Inflammatory macrophage (primary cell): ENCODE data around the gene BACH1.
"Not testable (repeated sequence)": the region's sequence is repeated elsewhere in the genome, so short reads cannot be mapped to it uniquely, and the experiment has no call there.

ENCODE experiments used
- DNase-seq, 2 donors: peaks; one replicate each; pipeline ENCODE4 v3.0.0-alpha.2; 2020 to 2022

The BACH1 gene

DNA sequence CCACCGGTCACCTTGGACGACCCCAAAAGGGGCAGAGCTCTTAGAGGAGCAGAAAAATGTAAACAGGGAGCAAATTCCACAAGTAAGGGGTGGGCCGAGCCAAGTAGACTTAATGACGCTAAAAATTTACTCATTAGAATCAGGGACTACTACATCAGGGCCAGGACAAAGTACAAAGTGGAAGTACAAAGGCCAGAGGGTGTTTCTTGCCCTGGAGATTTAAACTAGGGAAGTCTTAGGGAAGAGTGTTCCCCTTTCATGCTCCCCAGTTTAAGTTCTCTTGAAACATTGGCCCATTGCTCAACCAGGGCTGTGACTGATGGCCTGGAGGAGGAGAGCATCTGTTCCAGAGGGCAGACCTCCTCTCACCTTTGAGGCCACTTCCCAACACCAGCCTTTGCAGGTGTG is 48.6 kb downstream of the BACH1 start:
- peak; percentile 85 to 88 for DNase-seq

DNA sequence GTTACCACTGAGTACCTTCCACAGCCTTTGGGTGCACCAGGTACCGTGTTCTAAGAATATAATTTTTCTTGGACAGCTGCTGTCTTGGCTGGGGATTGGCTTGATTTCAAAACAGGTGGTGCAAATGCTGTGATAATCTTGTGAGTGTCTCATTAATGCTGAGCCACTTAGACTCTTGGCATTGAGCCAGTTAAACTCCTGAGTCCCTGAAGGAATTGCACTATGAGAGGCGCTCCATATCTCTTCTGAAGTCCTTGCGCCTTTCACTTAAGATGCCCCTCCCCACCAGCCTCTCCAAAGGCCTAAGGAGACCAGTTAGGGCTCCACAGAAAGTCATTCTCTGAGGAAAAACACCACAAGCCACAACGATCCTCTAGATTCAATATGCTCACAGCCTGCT is 51.0 kb downstream of the BACH1 start:
- no peak for DNase-seq

DNA sequence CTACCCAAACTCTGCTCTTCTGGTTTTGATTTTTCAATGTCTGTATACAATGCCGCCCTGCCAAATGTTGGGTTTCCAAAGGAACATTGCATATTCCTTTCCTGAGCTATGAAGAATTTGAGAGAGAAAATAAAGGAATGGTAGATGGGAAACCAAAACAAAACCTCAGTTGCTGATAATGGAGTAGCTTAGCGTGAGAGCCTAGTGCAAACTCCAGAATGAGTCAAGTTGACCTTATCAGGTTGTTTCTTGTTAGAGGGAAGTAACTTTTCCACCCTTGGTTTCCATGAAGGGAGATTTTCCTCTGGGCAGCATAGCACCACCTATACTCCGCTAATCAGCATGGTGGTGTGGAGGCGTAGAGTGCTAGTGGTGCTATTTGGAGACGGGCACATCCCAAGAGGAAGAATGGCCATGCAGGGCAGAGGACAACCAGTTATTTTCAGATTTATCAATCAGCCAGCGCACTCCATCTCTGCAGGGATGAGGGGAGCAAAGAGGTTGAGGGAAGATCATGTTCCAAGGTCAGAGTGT is 51.6 kb downstream of the BACH1 start:
- no peak for DNase-seq

DNA sequence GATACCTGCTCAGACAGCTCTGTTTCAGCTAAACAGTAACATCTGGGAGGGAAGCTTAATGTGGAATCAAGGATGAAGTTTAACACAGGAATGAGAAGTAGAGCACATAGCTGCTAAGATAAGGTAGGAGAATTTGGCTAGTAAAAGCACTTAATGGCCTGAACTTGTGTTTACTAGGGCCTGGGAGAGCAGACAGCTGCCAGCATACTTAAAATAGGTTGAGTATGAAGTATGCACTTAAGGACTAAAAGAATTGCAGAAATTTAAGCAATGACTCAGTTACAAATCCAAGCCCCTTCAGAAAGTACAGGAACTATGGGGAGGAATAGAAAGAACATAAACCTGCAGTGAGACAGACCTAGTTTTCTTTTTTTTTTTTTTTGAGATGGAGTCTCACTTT is 53.0 kb downstream of the BACH1 start:
- no peak for DNase-seq

- not testable (repeated sequence) for DNase-seq
Observed at GRCh38 chr21:29355043-29355710, 56.5 kb downstream of the BACH1 start.

DNA sequence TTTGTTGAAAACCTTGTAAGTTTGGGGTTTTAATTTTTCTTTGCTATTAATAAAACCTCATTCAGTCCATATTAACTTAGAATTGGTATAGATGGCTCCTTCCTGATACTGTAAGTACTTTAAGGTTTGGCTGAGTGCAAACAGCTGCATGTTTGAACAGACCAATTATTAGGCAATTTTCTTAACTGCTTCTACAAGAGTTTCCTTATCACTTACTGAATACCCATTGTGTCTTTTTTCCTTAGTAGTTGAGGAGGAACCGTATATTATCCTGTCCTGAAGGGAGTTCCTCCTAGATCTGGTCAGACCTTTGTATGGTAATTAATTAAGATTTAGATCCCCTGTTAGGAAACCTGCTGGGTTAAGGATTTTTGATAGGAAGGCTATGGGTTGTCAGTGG is 57.6 kb downstream of the BACH1 start:
- not testable (repeated sequence) for DNase-seq

GRCh38 chr21:29356810-29357209 is 58.1 kb downstream of the BACH1 start:
- DNase-seq: peak; percentile 51 to 72

DNA sequence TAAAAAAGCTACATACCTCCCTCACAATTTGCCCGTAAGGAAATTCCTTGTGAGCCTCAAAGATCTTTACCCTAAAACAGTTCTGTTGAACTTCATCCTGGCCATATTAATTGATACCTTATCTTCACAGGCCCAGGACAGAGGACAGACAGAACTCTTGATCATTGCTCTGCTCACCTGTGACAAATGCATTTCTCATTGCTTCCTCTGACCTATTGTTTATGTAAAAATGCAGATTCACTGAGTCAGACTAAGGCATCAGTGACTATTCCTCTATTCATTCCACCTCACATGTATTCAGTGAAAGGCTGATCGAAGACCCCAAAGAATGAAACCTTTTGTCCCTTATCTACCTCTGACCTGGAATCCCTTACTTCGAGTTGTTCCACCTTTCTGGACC is 61.0 kb downstream of the BACH1 start:
- DNase-seq: no peak

DNA sequence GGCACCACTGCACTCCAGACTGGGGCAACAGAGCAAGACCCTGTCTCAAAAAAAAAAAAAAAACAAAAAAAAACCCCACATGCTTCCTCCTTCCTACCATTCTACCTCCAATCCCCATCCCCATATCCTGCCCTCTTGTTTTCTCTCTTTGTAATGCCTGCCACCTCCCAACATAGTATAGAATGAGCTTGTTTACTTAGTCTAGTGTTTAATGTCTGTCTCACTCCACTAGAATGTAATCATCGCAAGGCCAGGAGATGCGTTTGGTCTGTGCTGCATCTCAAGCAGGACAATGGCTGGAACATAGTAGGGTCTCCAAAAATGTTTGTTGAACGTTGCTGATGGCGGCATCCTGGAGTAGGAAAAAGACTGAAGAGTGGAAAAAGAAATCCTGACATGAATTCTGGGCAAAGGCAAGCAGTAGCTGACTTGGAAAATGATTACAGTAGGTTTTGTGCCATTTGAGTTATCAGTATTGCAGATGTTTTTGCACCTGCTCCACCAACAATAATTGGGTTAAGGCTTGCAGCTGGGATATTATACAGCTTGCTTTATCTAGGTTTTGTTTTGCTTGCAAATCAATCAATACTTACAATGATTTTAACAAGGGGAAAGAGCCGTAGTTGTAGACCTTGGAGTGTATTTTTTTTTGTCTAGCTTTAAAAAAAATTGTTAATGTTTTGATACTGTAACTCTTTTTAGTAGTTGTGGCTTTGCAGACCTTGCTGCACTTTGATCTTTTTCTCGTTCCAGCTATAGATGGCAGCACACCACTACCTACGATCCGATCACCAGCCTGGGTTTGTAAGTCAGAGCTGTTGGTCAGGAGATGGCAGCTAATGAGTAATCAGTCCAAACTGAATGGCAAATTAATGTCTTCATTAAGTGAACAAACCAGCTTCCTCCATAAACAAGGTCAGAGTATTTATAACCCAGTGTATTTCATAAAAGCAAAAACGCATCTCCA is 62.4 kb downstream of the BACH1 start:
- no peak for DNase-seq

- no peak for DNase-seq
Observed at GRCh38 chr21:29362758-29363157, 64.0 kb downstream of the BACH1 start.

- no peak for DNase-seq
Observed at GRCh38 chr21:29365661-29366265, 67.0 kb downstream of the BACH1 start.

- DNase-seq: no peak
Observed at GRCh38 chr21:29366532-29366931, 67.8 kb downstream of the BACH1 start.

DNA sequence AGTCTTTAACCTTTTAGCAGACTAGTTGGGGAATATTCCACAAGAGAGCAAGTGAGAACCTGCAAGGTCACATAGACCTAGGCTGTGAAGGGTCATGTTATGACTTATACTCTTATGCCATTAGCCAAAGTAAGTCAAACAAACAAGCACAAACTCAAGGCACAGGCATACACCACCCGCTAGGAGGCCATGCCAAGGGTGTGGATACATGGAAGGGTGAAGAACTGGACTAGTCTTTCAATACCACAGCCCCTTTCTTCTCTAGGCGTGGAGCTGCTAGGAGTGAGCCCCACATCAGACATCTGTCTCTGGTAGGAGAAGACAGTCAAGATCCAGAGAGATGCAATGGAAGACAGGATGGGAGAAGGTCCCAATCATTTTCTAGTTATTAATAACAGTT is 68.6 kb downstream of the BACH1 start:
- DNase-seq: no peak

GRCh38 chr21:29368906-29369305 is 70.2 kb downstream of the BACH1 start:
- DNase-seq: no peak

DNA sequence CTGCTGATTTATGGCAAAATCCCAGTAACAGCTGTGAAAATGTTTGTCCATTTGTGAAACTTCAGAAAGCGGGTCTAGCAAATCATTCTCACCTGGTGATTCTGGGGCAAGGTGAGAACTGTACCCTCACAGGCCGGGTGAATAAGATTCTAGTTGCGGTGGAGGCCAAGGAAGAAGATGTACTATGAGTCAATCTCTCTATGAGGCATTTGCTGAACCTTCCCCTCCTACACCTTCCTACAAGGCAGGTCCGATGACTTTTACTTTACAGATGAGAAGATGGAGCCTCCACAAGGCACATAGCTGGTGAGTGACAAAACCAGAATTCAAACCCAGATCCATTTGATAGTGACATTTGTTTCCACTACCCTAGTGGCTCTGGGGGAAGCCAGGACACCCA is 72.7 kb downstream of the BACH1 start:
- peak in 1 of 2 donors; percentile 19 for DNase-seq

DNA sequence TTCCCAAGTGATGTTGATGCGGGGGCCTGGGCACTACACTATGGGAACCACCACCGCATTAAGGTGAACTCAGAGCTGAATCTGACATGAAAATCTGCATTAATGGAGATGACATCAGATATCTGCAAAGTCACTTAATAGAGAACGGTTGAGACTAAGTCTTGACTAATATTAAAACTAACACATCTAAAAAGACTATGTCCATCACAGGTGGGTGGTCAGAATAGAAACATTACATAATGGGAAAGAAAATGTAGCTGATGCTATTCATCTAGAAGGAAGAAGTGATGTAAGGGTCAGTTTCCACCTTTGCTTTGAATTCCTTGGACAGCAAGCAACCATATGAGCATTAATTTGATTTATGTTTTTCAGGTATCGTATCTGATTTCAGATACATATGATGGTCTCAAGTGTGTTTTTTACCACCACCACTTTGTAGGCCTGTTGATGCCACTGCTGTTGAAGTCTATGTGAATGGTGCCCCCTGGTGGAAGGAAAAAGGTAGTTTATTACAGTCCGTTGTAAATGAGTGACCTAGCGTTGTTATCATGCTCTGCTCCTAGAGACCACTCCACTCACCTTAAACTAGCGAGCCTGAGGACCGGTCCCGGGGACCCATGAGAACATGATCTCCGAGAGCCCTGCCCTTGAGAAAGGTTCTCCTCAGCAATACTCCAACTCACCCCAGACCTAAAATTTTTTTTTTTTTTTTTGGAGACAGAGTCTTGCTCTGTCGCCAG is 73.5 kb downstream of the BACH1 start:
- DNase-seq: peak; percentile 77 to 81

- DNase-seq: no peak
Observed at GRCh38 chr21:29374481-29374880, 75.8 kb downstream of the BACH1 start.

DNA sequence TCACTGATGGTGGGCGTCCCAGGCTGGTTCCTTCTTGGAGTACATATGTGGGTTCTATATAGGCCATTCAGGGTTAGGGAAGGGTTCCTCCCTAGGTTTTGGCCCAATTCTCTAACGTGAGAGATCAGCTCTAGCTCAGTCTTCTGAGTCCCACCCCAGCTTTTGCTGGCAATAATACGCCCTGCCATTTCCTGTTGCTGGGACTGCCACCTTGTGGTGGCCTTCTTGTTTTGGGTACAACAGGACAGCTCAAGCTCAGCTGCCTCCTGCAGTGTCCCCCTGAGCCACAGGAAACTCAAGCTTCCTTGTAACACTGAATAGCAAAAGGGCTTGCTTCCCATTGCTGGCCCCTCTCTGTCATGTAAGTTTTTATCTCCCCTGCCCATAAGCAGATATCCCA is 77.8 kb downstream of the BACH1 start:
- DNase-seq: peak; percentile 58 to 60

GRCh38 chr21:29377266-29377665 is 78.5 kb downstream of the BACH1 start:
- no peak for DNase-seq

DNA sequence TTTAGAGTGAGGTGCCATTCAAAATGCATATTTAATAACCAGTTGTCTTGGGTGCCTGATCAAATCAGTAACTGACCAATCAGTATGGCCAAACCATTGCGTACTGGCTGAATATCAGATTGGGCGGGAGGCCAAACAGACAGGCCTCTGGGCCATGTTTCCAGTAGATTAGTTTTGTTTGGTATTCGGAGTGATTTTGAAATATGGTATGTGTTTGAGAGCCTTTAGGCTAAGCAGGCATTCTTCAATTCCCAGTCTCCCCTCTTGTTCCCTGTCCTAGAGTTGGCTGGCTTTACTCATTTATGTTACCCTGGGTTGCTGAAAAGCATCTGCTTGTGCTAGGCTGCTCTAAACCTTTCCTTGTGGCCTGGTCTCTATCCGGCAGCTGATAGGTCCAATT is 80.1 kb downstream of the BACH1 start:
- no peak for DNase-seq

- DNase-seq: peak; percentile 81 to 84
Observed at GRCh38 chr21:29379517-29380054, 80.9 kb downstream of the BACH1 start.

GRCh38 chr21:29382030-29382654 is 83.4 kb downstream of the BACH1 start:
- no peak for DNase-seq
